HL-60 (cell line): ENCODE measurements around the gene LGR6.
"Not testable (repeated sequence)": the region's sequence is repeated elsewhere in the genome, so short reads cannot be mapped to it uniquely, and the experiment has no call there.

Source experiments
- GABPA ChIP-seq: IDR thresholded peaks from 2 replicates; pipeline ENCODE4 v1.6.1; 2012; ENCODE audit warnings: low read depth
- POLR2AphosphoS5 ChIP-seq: IDR thresholded peaks from 2 replicates; pipeline ENCODE4 v1.6.1; 2012; ENCODE audit warnings: low read depth
- SPI1 ChIP-seq: IDR thresholded peaks from 2 replicates; pipeline ENCODE4 v1.6.1; 2012; ENCODE audit warnings: low read depth, mild to moderate bottlenecking, borderline replicate concordance
- TF ChIP-seq, protein P1 (sequence below): IDR thresholded peaks from one replicate; pipeline ENCODE4 v1.5.1; 2011; ENCODE audit warnings: low read length, control low read depth, inconsistent platforms; ENCODE audit not compliant: insufficient read depth
- TF ChIP-seq, protein P2 (sequence below): IDR thresholded peaks from 2 replicates; pipeline ENCODE4 v1.6.1; 2012; ENCODE audit warnings: low read depth; ENCODE audit not compliant: insufficient replicate concordance

DNA sequence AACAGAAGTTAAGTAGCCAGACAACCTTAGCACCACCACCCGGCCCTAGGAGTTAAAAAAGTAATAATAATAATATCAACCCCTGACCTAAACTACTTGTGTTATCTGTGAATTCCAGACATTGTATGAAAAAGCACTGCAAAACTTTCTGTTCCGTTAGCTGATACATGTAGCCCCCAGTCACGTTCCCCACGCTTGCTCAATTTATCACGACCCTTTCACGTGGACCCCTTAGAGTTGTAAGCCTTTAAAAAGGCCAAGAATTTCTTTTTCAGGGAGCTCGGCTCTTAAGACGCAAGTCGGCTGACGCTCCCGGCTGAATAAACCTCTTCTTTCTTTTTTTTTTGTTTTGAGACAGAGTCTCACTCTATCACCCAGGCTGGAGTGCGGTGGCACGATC is 26.5 kb upstream of the LGR6 start:
- TF ChIP-seq, protein P1, sequence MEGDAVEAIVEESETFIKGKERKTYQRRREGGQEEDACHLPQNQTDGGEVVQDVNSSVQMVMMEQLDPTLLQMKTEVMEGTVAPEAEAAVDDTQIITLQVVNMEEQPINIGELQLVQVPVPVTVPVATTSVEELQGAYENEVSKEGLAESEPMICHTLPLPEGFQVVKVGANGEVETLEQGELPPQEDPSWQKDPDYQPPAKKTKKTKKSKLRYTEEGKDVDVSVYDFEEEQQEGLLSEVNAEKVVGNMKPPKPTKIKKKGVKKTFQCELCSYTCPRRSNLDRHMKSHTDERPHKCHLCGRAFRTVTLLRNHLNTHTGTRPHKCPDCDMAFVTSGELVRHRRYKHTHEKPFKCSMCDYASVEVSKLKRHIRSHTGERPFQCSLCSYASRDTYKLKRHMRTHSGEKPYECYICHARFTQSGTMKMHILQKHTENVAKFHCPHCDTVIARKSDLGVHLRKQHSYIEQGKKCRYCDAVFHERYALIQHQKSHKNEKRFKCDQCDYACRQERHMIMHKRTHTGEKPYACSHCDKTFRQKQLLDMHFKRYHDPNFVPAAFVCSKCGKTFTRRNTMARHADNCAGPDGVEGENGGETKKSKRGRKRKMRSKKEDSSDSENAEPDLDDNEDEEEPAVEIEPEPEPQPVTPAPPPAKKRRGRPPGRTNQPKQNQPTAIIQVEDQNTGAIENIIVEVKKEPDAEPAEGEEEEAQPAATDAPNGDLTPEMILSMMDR = not testable (repeated sequence)
- TF ChIP-seq, protein P2, sequence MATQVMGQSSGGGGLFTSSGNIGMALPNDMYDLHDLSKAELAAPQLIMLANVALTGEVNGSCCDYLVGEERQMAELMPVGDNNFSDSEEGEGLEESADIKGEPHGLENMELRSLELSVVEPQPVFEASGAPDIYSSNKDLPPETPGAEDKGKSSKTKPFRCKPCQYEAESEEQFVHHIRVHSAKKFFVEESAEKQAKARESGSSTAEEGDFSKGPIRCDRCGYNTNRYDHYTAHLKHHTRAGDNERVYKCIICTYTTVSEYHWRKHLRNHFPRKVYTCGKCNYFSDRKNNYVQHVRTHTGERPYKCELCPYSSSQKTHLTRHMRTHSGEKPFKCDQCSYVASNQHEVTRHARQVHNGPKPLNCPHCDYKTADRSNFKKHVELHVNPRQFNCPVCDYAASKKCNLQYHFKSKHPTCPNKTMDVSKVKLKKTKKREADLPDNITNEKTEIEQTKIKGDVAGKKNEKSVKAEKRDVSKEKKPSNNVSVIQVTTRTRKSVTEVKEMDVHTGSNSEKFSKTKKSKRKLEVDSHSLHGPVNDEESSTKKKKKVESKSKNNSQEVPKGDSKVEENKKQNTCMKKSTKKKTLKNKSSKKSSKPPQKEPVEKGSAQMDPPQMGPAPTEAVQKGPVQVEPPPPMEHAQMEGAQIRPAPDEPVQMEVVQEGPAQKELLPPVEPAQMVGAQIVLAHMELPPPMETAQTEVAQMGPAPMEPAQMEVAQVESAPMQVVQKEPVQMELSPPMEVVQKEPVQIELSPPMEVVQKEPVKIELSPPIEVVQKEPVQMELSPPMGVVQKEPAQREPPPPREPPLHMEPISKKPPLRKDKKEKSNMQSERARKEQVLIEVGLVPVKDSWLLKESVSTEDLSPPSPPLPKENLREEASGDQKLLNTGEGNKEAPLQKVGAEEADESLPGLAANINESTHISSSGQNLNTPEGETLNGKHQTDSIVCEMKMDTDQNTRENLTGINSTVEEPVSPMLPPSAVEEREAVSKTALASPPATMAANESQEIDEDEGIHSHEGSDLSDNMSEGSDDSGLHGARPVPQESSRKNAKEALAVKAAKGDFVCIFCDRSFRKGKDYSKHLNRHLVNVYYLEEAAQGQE = not testable (repeated sequence)
- not testable (repeated sequence) for TF ChIP-seq POLR2AphosphoS5, GABPA, SPI1
